Measurements from ENCODE around the gene MIPOL1.

Gene MIPOL1

DNA sequence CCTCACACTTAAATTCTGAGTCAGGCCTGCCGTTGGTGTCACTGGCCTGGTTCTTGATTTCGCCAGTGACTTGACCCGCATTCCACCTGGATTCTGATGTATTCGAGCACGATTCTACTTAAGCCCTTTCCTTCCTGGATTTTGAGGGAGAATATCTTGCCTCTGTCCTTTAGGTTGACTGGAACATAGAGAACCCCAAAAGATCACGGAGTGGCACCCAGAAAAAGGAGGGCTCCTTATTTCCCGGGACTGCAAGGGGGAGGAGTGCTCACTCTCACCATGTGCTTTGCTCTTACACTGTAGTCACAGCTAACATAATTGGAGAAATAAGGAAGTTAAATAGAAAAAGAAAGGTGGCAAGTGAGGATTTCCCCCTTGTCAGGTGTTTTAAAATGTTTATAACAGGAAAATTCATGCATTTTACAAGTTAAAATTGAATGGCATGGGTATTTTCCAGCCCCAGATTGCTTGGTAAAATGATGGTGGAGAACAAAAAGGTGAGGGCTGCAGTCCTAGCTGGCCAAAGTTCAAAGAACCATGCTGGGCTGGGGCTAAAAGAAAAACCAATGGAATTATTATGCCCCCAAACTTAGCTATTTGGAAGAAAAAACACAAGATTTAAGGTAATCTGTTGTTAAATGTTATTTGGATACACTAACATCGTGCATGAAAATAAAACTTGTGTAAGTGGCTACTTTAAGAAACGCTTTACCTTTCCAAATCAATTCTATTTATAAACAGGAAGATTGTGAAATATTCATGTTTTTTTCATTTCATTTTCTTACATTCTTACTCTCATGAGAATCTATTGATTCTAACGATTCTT lies 388.4 kb downstream of the MIPOL1 start:
- no peak for DNase-seq (ENCODE audit: low read depth, low spot score)

DNA sequence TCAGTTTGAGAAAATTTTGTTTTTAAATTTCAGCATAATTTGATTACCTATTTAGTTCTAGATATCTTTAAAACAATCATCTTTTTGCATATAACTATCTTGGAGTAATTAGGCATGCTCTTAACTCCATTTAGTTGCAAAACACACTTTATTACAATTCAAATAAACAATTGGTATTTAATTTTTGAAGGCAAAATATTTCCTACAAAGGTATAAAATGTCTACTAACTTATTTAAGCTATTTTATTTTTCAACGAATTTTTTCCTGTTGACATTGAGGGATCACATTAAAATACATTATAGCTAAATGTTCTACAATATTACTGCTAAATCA lies 389.0 kb downstream of the MIPOL1 start:
- DNase-seq (ENCODE audit: low read depth, low spot score): no peak

DNA sequence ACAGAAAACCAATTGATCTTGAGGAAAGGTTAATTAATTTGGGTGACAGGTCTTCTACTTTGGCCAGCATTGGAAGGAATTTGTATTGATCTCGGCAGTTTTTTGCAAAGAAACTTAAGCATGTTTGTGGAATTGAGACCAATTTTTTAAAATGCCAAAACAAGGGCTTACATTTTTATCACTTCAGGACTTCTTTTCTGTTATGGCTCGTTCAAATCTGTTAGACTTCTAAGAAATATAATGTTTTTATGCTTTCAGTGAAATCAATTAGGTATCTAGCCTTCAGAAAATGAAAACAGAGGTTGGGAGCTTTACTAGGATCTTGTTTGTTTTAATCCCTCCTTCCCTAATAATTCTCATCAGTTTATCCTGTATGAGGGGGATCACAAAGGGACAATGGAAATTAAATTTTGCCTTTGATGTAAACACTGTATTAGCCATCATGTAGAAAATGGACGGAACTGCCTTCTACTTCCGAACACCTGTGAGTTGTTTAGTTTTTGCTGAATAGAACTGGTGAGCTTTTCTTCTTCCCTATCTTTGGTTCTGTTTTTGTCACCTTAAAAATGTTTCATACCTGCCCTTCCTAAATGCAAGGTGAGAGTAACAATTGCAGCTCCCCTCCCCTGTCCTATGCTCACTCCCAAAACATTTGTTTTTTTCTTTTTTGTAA lies 389.5 kb downstream of the MIPOL1 start:
- no peak for DNase-seq (ENCODE audit: low read depth, low spot score)

DNA sequence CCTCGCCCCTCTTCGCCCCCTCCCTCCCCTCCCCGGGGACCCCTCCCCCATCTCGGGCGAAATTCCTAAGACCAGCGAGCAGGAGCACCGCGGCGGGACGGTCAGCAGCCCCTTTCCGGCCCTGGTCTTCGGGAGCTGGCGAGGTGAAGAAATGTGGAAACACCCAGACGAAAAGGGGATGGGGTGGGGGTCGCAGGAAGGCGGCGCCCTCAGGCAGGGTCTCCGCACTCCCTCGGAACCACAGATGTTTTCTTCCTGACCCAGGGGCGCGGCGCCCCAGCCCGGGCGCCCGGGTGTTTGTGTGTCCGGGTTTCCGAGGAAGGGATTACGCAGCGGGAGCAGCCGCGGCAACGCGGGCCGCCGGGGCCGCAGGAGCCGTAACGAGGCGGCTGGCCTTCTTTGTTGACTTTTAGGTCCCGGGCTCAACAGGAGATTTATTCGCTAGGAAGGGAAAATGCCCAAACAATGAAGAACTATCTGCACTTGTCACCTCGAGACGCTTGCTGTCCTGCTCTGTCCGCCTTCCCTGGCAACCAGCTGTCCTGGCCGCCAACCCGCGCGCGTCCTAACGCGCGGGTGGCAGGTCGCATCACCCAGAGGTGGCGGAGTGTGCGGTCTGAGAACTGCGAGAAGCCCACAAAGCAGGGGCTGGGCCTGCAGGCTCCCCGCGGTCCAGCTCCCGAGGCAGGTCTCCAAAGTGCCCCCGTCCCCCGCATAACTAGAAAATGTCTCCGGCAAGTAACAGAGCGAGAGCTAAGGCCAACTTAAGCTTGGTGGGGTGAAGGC lies 390.3 kb downstream of the MIPOL1 start:
- DNase-seq (ENCODE audit: low read depth, low spot score): no peak

DNA sequence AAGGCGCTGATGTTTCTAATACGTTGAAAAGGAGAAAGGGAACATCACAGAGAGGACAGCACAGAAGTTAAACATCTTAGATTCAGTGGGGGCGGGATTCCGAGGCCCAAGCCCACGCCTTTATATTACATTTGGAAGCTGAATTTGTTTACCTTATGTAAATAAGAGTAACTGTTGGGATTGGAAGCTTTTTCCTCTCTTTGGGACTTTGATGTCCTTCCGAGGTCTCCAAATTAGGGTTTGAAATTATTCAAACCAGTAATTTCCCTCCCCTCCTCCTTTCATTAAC lies 390.9 kb downstream of the MIPOL1 start:
- DNase-seq (ENCODE audit: low read depth, low spot score): no peak

DNA sequence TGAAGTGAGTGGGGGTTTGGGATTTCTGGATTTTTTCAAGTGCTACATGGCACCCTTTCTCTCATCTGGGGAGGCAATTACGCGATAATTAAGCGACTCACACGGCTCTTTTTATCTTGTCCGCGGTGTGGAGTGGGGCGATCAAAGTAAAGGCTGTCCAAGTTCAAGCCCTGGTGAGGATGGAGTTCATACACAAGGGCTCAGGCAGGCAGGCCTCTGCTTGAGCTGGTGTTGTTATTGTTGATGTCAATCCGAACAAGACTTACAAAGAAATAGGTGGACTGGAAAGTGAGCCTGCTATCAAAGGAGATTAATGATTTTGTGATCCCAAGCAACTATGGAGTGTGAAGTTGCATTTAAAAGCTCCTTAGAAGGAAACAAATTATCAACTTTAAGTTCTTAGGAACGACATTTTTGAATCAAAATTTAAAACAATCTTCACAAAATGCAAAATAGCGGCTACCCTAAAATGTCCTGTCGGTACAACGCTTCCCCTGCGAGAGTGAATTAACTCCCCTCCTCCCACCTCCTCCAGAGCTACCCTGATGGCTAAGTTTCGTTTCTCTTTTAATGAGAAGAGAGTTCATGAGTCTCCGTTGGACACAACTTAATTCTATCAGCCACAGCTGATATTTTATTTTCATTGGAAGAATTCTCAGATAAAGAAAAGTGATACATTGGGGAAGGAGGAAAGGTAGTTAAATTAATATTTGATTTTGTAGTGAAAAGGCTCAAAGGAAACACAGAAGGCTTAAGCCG lies 391.4 kb downstream of the MIPOL1 start:
- no peak for DNase-seq (ENCODE audit: low read depth, low spot score)

DNA sequence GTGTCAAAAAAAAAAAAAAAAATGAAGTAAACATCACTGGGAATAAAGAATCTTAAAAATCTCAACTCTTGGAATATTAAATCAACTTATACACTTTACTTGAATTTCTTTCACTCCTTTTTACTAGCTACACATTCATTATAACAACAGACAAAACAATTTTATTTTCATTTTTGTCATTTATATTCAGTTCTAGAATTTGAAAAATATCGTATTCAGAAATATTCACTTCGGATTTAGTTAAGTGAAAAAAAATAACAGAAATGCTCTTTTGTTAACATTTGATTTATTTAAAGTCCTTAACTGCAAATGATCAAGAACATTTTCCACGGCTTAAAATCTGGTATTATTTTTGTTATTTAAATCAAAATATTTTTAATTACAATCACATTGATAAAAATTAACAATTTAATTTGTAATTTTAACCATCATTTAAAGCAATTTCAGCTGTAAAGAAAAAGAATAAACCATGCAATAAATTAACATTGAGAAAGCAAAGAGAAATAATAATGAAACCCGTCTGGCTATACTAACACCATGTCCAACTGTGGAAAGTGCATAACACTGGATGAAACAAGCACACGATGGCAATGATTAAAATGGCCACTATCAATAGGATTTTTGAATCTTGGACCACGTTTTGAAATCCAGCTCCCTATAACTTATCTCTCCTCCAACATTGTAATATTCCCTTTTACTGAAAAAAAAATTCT lies 392.1 kb downstream of the MIPOL1 start:
- DNase-seq (ENCODE audit: low read depth, low spot score): no peak

DNA sequence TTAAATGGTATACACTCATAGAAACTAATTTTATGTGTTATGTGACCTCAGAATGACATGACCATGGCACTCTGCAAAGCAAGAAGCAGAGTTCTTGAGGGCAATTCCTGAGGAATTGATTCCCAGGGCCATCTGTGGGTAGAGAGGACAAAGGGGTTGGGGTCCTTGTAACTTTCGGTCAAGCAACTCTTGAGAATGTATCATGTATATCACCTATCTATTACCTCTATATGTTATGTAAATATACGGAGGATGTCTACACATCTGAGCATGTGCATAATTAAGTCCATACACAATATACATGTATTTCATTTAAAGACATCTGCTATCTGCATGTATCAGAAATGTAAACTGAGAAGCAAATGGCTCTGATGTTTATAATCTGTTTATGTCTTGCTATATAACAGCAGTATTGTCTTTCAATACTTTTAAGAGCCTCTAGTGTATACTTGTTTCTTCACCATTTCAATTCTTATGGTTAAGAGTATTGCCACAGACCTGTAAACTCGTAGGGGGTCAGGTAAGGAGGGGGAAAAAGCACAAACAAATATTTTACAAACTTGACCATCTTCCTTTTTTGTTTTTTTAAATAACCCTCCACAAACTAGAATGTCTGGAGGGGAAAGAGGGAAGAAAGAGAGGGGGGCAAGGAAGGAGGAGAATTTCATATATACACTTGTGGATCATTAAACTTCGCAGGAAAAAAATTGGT lies 392.8 kb downstream of the MIPOL1 start:
- DNase-seq (ENCODE audit: low read depth, low spot score): no peak

DNA sequence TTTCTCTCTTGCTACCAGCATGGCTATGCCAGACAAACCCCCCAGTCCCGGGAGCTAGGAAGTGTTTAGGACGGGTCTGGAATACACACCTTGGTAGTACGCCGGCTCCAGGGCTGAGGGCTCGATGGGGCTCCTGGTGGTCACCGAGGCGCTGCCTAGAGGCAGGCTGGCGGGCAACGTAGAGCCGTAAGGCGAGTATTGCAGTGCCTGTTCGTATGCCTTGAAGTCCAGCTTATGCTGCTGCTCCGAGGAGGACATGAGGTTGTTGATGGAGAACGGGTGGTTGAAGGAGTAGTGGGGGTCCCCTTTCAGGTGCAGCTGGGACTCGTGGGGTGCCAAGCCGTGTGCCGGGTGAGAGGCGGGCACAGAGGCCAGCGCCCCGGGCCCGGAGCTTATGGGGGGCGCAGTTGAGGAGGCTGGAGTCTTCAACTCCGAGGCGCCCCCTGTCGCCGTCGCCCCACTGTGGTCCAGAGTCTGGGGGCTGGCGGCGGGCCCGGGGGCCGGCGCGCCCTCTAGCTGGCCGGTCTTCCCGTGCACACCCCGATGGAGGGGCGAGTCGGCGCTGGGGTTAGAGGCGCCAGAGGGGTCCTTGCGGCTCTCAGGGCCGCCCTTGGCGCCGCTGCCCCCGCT lies 393.7 kb downstream of the MIPOL1 start:
- DNase-seq (ENCODE audit: low read depth, low spot score): no peak

DNA sequence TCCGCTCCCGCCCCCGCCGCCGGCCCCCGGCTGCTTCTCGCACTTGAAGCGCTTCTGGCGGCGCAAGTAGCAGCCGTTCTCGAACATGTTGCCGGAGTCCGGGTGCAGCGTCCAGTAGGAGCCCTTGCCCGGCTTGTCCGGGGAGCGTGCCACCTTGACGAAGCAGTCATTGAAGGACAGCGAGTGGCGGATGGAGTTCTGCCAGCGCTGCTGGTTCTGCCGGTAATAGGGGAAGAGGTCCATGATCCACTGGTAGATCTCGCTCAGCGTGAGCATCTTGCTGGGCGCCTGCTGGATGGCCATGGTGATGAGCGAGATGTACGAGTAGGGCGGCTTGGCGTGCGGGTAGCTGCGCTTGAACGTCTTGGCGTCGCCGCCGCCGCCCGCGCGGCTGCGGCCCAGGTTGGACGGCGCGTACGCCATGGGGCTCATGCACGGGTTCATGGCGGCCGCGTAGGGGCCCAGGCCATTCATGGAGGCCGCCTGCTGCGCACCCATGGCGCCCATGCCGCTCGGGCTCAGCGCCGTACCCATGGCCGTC lies 394.3 kb downstream of the MIPOL1 start:
- no peak for DNase-seq (ENCODE audit: low read depth, low spot score)

DNA sequence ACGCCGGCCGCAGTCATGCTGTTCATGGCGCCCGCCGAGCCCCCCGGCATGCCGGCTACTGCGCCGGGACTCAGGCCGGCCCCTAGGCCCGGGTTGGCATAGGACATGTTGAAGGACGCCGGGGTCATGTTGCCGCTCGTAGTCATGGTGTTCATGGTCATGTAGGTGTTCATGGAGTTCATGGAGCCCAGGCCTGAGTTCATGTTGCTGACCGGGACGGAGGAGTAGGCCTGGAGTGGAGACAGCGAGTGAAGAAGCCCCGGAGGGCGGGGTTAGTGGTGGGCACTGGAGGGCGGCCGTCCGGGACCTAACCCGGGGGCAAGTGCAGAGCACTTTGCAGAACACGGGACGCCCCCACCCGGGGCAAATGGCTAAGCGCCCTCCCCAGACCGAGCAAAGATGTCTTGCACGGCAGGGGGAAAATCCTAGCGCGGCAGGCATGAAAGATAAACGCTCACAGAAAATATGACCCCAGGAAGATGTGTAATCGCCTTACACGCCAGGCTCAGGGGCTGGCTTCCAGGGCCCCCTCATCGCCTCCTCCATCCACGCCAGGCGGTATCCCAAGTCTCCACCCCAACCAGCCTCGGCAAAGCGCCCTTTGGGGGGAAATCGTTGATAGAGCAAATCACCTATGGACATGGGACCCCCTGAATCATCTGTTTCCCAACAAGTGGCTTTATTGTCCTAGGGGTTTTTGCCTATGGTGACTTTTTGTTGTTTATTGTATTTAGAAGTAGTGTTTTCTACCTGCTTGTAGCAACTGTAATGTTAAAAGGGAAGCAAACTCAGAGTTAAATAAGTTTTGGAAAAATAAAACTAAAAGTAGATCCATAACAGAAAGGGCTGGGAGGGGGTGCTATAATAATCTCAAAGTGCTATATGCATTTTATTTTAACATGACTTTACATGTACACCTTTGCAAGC lies 395.0 kb downstream of the MIPOL1 start:
- no peak for DNase-seq (ENCODE audit: low read depth, low spot score)

DNA sequence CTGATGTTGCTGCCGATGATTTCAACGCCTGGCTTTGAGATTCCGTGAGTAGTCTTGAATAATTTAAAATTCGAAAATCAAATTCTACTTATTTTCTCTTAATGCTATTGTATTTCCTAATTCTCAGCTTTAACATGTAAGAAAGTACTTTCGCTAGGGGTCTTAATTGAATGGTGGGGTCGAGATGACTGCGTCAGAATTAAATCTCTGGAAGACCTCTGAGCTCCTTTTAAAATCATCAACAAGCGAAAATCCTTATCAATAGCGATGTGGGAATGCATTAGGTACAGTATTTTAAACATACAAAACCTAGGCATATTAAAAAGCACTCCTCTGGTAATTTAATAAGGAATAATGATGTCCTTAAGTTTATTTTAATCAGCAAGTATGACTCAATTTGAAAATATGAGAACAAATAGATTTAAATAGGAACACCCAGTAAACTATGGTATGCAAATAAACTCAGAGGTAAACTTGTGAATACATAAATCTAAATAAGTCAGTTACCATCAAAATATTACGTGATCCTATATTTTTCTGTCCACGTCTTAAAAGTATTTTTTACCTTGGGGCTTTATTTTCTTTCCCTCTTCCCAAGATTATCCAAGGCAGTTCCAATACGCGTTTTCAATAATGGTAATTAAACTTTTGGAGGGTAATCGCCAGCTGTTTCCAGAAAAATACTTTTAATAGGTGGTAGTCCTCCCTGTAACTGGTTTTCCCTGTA lies 395.9 kb downstream of the MIPOL1 start:
- no peak for DNase-seq (ENCODE audit: low read depth, low spot score)

DNA sequence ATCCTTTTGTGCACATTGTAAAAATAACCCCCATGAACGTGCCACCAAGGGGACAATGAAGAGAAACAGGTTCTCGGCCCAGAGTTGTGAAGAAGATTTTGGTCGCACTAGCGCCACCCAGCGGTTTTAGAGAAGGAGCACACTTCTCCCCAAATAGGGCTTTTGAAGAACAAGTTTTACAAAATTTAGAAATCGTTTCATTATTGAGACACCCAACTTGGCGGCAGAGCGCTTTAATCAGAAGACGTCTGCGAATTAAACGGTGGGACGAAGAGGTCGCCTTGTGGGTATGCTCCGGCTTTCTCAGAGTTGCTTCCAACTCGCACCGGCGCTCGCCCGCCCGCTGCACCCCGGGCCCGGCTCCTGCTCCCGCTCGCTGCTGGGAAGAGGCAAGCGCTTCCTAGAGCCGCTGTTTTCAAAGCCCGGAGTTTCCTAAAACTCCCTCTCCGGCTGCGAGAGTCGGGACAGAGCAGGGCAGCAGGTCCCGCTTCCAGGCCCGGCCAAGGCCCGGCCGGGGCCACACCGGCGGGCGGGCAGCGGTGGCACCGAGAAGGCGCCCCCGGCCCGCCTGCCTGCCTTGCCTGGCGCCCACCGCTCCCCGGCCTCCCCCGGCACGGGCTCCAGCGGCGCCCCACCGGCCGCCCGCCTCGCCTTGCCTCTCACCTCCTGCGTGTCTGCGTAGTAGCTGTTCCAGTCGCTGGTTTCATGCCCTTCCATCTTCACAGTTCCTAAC lies 396.7 kb downstream of the MIPOL1 start:
- no peak for DNase-seq (ENCODE audit: low read depth, low spot score)

DNA sequence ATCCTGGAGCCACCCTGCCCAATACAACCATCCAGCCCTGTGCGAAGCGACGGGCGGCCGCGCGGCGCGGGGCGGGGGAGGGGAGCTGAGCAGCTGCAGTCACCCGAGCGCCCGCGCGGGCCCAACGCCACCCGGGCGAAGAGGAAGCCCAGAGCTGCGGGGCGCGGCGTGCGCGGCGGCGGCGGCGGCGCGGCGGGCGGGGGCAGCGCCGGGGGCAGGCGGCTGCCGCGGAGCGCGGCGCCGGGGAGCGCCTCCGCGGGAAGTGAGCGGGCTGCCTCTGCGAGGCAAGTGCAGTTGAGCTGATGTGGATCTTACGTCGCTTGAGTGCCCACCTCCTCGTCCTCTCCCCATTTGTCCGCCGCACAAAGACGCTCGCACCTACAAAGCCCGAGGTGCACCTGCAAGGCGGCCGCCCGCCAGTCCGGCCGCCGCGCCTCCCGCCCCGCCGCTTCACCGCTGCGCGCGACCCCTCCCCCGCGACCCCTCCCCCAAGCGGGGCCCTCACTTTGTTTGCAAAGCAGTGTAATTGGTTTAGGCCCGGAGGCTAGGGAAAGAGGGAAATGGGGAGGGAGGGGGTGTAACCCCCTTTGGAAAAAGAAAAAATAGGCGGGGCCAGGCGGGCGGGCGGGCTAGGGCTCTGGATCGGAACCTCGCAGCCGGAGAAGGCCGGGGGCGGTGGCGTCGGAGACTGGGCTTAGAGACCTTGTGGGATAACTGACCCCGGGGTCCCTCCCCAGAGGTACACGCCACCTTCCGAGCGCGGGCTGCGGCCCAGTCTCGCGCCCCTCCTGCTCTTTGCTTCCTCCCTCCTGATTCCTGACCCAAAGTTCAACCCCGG lies 397.5 kb downstream of the MIPOL1 start, which contains the start of the genes FOXA1 and TTC6:
TSS of gene FOXA1 (minus strand) at position 279 of the 838 bp plus-strand sequence. CDS start at position 2, 277 bp downstream.
TSS of gene TTC6 (plus strand) at position 659 of the 838 bp plus-strand sequence. CDS start 26,436 bp downstream, outside the sequence.
- DNase-seq (ENCODE audit: low read depth, low spot score): no peak

DNA sequence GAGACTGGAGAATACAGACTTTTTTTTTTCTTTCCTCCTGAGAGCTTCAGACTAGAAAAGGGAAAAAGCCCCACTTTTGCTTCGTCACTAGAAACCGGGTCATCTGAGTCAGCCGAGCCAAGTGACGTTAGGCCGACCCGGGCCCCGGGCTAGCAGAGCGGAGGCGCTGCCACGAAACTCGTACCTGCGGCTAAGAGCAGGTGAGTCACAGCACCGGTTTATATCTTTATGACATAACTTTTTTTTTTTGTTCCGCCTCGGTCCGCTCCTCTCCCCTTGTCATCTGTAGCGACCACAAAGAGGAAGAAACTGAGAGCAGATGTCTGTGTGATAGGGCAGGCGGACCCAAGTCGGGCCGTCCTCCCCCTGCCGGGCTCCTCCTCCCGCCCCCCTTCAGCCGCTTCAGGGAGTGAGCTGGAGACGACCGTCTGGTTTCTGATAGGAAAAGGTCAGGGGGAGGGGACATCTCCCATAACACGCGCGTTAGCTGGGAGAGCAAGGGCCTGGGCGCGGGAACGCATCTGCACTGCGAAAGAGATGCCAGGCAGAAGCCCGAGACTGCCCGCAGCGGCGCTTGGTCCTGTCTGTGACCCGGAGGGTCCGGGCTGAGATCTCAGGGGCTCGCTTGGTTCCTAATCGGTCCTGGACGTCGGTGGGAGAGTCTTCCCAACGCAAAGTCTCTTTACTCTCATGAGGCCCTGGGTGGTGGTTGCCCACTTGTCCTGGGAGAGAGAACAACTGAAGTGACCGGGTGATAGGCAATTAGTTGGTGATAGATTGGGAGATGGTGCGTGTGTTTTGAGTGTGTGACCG lies 398.3 kb downstream of the MIPOL1 start:
- no peak for DNase-seq (ENCODE audit: low read depth, low spot score)

Measured in iPS DF 19.7 (cell line).